ENCODE data around the gene CNTNAP2.

CNTNAP2 gene

GRCh38 chr7:147861058-147861716 lies 1744.6 kb downstream of the CNTNAP2 start:
- TF ChIP-seq FOXA1 (IDR thresholded peaks at IDR 0.05) (no peak), BHLHE40 (IDR thresholded peaks at IDR 0.05; ENCODE audit: borderline replicate concordance) (no peak), LEF1 (IDR thresholded peaks at IDR 0.05; ENCODE audit: borderline replicate concordance) (no peak), CTBP1 (IDR thresholded peaks at IDR 0.05; ENCODE audit: borderline replicate concordance) (no peak), SUZ12 (IDR thresholded peaks at IDR 0.05) (no peak), SP1 (IDR thresholded peaks at IDR 0.05) (no peak), TARDBP (IDR thresholded peaks at IDR 0.05) (no peak), ELF4 (IDR thresholded peaks at IDR 0.05) (no peak), ZNF384 (IDR thresholded peaks at IDR 0.05) (no peak), FOXK2 (IDR thresholded peaks at IDR 0.05) (no peak), NFRKB (IDR thresholded peaks at IDR 0.05) (no peak)
- POLR2A ChIA-PET = no interaction called here
- CTCF ChIA-PET = no interaction called here
- no peak for DNase-seq (ENCODE audit: extremely low spot score)

DNA sequence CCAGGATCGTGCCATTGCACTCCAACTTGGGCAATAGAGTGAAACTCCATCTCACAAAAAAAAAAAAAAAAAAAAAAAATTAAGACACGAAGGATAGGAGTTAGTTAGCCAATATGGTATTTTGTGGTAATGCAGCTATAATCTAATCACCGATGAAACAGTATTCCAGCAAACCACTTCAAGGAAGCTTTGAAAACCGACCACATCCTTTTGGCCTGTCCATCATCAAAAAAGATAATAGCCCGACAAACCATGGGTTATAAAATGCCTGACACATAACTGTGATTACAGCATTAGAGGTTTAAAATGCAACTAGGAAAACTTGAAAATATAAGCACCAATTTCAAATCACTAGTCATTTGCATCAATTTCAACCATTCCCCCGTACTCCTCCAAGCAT lies 1745.3 kb downstream of the CNTNAP2 start:
- TF ChIP-seq TARDBP (IDR thresholded peaks at IDR 0.05) (no peak), FOXA1 (IDR thresholded peaks at IDR 0.05) (no peak), BHLHE40 (IDR thresholded peaks at IDR 0.05; ENCODE audit: borderline replicate concordance) (no peak), CTBP1 (IDR thresholded peaks at IDR 0.05; ENCODE audit: borderline replicate concordance) (no peak), FOXM1 (IDR thresholded peaks at IDR 0.05; ENCODE audit: borderline replicate concordance) (no peak), SP1 (IDR thresholded peaks at IDR 0.05) (no peak), NFRKB (IDR thresholded peaks at IDR 0.05) (no peak)
- POLR2A ChIA-PET = no interaction called here
- CTCF ChIA-PET = no interaction called here
- DNase-seq (ENCODE audit: extremely low spot score) = no peak

GRCh38 chr7:147869456-147869855 lies 1752.9 kb downstream of the CNTNAP2 start:
- POLR2A ChIA-PET = no interaction called here
- DNase-seq (ENCODE audit: extremely low spot score) = no peak
- TF ChIP-seq TARDBP (IDR thresholded peaks at IDR 0.05) (no peak), FOXK2 (IDR thresholded peaks at IDR 0.05) (no peak), ELF4 (IDR thresholded peaks at IDR 0.05) (no peak), FOXA1 (IDR thresholded peaks at IDR 0.05) (no peak), FOXM1 (IDR thresholded peaks at IDR 0.05; ENCODE audit: borderline replicate concordance) (no peak), ARNT (IDR thresholded peaks at IDR 0.05) (no peak), L3MBTL2 (conservative IDR thresholded peaks at IDR 0.05) (no peak), BHLHE40 (IDR thresholded peaks at IDR 0.05; ENCODE audit: borderline replicate concordance) (no peak), HDGF (IDR thresholded peaks at IDR 0.05; ENCODE audit: borderline replicate concordance) (no peak), SUZ12 (IDR thresholded peaks at IDR 0.05) (no peak), ZNF384 (IDR thresholded peaks at IDR 0.05) (no peak), CTBP1 (IDR thresholded peaks at IDR 0.05; ENCODE audit: borderline replicate concordance) (no peak), SP1 (IDR thresholded peaks at IDR 0.05) (no peak), NFRKB (IDR thresholded peaks at IDR 0.05) (no peak), LEF1 (IDR thresholded peaks at IDR 0.05; ENCODE audit: borderline replicate concordance) (no peak)
- TF ChIP-seq, protein P1, sequence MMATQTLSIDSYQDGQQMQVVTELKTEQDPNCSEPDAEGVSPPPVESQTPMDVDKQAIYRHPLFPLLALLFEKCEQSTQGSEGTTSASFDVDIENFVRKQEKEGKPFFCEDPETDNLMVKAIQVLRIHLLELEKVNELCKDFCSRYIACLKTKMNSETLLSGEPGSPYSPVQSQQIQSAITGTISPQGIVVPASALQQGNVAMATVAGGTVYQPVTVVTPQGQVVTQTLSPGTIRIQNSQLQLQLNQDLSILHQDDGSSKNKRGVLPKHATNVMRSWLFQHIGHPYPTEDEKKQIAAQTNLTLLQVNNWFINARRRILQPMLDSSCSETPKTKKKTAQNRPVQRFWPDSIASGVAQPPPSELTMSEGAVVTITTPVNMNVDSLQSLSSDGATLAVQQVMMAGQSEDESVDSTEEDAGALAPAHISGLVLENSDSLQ (IDR thresholded peaks at IDR 0.05) = no peak
- CTCF ChIA-PET = no interaction called here

DNA sequence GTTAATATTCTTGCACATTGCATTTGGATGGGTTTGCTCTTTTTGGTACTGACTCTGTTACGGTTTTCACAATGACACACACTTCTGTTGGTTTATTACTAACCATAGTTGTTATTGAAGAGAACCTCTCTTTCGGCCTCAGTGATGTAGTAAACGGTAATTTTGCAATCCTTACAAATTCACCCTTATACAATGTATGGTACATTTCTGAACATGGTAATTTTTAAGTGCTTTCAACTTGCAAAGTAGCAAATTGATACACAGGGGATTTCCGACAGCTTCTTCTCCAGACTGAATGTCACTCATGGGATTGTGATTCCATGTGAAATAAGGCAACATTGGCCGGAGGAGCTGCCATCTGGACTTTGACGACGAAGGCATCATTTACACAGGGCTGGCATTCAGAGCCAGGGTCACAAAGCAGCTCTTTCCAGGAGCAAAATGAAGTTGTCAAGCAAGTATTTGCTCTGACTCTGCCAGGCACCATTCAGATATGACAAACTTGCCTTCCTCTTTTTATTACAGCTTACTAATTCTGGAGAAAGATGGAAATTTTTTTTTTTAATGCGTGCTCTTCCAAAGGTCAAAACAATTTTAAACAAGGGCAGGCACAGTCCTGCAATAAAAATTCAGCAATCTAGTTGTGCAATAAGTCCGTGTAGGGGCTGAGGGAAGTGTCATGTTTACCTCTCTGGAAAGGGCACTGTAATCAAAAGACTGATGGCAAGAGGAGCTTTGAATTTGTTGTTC lies 1762.5 kb downstream of the CNTNAP2 start:
- DNase-seq (ENCODE audit: extremely low spot score) = no peak
- ChIA-PET CTCF (no interaction called here), POLR2A (no interaction called here)
- TF ChIP-seq SUZ12 (IDR thresholded peaks at IDR 0.05) = no peak
- TF ChIP-seq BHLHE40 (IDR thresholded peaks at IDR 0.05; ENCODE audit: borderline replicate concordance) = no peak
- TF ChIP-seq, protein P1 (IDR thresholded peaks at IDR 0.05) = no peak

DNA sequence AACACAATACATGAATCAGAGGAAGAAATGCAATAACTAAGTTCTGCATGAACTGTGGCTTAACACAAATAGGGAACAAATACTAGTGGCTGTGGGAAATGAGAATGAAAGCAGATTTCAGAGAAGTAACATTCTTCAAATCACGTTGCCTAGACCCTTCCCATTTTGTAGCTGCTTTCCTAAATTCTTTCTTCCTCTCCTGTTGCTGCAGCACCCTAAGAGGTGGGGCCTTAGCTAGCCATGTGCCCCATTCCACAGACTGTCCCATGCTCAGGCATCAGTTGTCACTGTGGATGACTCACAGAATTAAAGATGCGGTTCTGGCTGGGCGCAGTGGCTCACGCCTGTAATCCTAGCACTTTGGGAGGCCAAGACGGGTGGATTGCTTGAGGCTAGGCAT lies 1769.3 kb downstream of the CNTNAP2 start:
- TF ChIP-seq, protein P1 (IDR thresholded peaks at IDR 0.05) = no peak
- TF ChIP-seq NFRKB (IDR thresholded peaks at IDR 0.05) (no peak), LEF1 (IDR thresholded peaks at IDR 0.05; ENCODE audit: borderline replicate concordance) (no peak)
- DNase-seq (ENCODE audit: extremely low spot score) = no peak
- ChIA-PET CTCF (no interaction called here), POLR2A (no interaction called here)

DNA sequence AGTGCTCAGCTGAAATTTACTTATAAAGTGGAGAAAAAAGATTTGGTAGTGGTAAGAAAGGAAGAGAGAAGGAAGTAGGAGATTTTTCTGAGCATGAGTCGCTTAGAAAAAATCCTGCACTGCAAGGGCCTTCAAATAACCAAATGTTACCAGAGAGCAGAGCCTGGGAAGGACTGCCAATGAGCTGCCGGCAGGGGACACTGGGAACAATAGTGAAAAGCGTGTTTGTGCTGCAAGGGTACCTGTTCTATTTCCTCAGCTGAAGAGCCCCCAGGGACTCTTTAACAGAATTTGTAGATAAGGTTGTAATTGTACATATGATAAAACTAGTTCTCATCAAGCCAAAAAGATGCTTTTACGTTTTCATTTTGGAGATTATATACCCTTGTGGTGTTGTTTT lies 1777.7 kb downstream of the CNTNAP2 start:
- CTCF ChIA-PET = no interaction called here
- POLR2A ChIA-PET = no interaction called here
- no peak for TF ChIP-seq BHLHE40 (IDR thresholded peaks at IDR 0.05; ENCODE audit: borderline replicate concordance)
- DNase-seq (ENCODE audit: extremely low spot score) = no peak

- no peak for TF ChIP-seq SP1 (IDR thresholded peaks at IDR 0.05)
- no peak for TF ChIP-seq L3MBTL2 (conservative IDR thresholded peaks at IDR 0.05)
- TF ChIP-seq, protein P1 (IDR thresholded peaks at IDR 0.05) = no peak
- no peak for TF ChIP-seq TARDBP (IDR thresholded peaks at IDR 0.05)
- ChIA-PET POLR2A (no interaction called here), CTCF (no interaction called here)
- DNase-seq (ENCODE audit: extremely low spot score) = no peak
Observed at GRCh38 chr7:147896121-147896520, 1779.5 kb downstream of the CNTNAP2 start.
